WERI-Rb-1 (cell line): ENCODE results near the gene NAV2.

Source experiments
- DNase-seq: peaks from one replicate; pipeline ENCODE4 v3.0.0-alpha.2; 2020
- H3K27ac ChIP-seq: fragments of 250-450 bp; sonication (Bioruptor Pico); 2 replicates; pipeline ENCODE4 v1.5.1; 2020; ENCODE audit warnings: mild to moderate bottlenecking, moderate library complexity
- H3K27me3 ChIP-seq: fragments of 250-450 bp; sonication (Bioruptor Pico); 2 replicates; pipeline ENCODE4 v1.5.1; 2021; ENCODE audit warnings: mild to moderate bottlenecking, low read depth, moderate library complexity; ENCODE audit not compliant: insufficient read depth, severe bottlenecking
- H3K36me3 ChIP-seq: fragments of 250-450 bp; sonication (Bioruptor Pico); 2 replicates; pipeline ENCODE4 v1.5.1; 2020; ENCODE audit warnings: mild to moderate bottlenecking, moderate library complexity
- H3K4me3 ChIP-seq: 2 replicates; pipeline ENCODE4 v1.5.1; 2011; ENCODE audit warnings: low read depth, mild to moderate bottlenecking, control low read depth, low read length
- H3K9me3 ChIP-seq: fragments of 250-450 bp; sonication (Bioruptor Pico); 2 replicates; pipeline ENCODE4 v1.5.1; 2021; ENCODE audit warnings: mild to moderate bottlenecking, moderate library complexity; ENCODE audit not compliant: severe bottlenecking
- CTCF ChIP-seq: IDR thresholded peaks from 2 replicates; pipeline ENCODE4 v1.5.1; 2011; ENCODE audit warnings: low read depth, mild to moderate bottlenecking, control low read depth, inconsistent platforms, low read length

NAV2 gene

GRCh38 chr11:19864141-19865140 is 151.8 kb downstream of the NAV2 start:
- Histone ChIP-seq H3K27me3 (peaks cover 60% of the 10 kb centered on the region), H3K27ac (no peak overlapping the region)
- no peak for TF ChIP-seq CTCF

DNA sequence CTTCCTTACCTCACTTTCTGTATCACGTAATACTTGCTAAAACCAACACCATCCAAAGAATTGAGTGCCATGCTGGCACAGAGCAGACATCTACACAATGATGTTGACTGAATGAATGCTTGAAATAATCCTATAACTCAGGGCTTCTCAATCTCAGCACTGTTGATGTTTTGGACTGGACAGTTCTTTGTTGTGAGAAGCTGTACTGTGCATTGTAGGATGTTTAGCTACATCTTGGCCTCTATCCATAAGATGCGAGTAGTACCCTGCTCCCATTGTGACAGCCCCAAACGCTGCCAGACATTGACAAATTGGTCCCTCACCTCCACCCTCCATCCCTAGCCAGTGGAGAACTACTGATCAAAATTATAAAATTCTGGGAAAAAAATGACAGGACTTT is 153.4 kb downstream of the NAV2 start:
- H3K9me3 ChIP-seq: no peaks in the 10 kb centered on the region
- no peaks in the 10 kb centered on the region for H3K36me3 ChIP-seq
- DNase-seq: no peak
- H3K27ac ChIP-seq: no peak overlapping the region
- no peak for TF ChIP-seq CTCF
- H3K27me3 ChIP-seq: peaks cover 76% of the 10 kb centered on the region
- no peak overlapping the region for H3K4me3 ChIP-seq

More at GRCh38 chr11:19864141-19865140, 151.8 kb downstream of the NAV2 start:
- Histone ChIP-seq H3K36me3 (no peaks in the 10 kb centered on the region), H3K4me3 (no peak overlapping the region), H3K9me3 (no peaks in the 10 kb centered on the region)
- DNase-seq: no peak

DNA sequence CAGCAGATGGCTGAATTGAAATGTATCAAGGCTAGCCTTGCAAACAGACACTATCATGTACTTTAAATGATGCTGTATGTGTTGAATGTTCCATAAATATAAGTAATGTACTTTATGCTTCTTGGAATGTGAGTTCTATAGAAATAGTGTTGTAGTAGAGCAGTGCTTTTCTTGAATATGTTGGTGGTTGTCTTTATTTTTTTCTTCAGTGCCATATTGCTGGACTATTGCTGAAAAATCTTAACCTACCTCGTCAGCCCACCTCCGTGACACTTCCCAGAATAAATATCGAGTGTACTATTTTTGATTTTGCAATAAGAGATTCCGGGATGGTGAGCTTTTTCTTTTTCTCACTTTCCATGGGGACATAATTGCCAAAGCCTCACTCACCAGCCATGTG is 153.9 kb downstream of the NAV2 start:
- DNase-seq: no peak
- Histone ChIP-seq H3K27ac (no peak overlapping the region), H3K9me3 (no peaks in the 10 kb centered on the region), H3K36me3 (no peaks in the 10 kb centered on the region), H3K27me3 (peaks cover 78% of the 10 kb centered on the region), H3K4me3 (no peak overlapping the region)
- no peak for TF ChIP-seq CTCF

GRCh38 chr11:19867064-19867463 is 154.4 kb downstream of the NAV2 start:
- Histone ChIP-seq H3K27me3 (peaks cover 82% of the 10 kb centered on the region), H3K27ac (no peak overlapping the region), H3K36me3 (no peaks in the 10 kb centered on the region), H3K4me3 (no peak overlapping the region), H3K9me3 (no peaks in the 10 kb centered on the region)
- TF ChIP-seq CTCF: no peak
- no peak for DNase-seq

DNA sequence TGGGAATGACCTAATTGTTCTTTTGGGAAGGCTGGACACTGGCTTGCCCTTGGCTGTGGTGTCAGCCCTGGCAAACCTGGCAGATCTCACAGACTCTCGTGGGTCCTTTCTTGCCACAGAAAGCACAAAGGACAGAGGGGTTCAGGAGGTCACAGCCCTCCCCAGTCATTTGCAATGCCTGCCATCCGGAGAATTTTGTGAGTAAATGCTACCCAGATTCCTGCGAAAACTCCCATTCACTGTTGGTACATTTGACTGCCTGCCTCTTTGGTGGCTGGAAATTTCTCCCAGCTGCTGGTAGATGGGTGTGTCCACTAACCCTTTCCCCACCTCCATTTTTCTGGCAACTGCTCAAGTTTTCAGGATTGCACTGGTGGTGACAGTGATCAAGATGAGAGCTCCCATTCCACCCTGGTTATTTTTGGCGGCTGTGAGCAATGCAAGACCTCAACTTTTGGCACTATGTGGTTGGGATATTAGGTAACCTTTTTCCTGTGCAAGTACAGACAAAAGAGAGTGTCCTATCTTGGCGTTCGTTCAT is 155.7 kb downstream of the NAV2 start:
- H3K36me3 ChIP-seq: no peaks in the 10 kb centered on the region
- DNase-seq: no peak

More for the DNA sequence above, 155.7 kb downstream of the NAV2 start:
- Histone ChIP-seq H3K27me3 (peaks cover 84% of the 10 kb centered on the region), H3K9me3 (no peaks in the 10 kb centered on the region), H3K4me3 (no peak overlapping the region), H3K27ac (no peak overlapping the region)
- no peak for TF ChIP-seq CTCF
